ENCODE results near the gene CBLB. TPM values are rescaled to one million over a fixed set of nuclear protein-coding genes. Genes with fewer than 3 reads are reported as not detected.
A peak's percentile ranks its signal among the peaks of the same experiment; 100 is the strongest.

CBLB gene
- total RNA-seq, 1 experiment from 2014 or later, result 23.9 TPM

DNA sequence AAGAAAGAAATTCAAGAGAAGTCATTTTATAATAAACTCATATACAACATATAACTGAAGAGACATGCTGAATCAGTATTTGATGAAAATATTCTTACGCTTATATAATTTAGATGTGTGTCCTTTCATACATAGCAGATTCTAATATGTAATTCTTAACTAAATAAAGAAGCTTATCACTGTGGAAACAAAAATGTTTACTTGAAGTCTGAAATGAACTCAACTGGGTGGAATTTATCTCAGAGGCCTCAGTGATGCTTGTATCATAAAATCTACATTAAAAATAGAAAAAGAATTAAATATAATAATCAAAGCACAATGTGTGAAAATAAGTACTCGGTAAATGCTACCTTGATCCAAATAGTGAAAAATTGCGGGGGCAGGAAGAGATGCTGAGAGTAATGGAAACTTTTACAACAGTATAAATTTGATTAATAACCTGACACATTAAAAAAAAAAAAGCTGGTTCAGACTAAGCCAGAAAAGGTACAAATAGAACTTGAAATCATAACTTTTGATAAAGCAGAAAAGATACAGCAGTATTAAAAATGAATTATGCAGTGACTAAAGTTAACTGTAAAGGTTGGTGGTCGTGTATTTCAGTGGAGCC is 12.0 kb upstream of the CBLB start:
- no peaks in the 10 kb centered on the region for H4K20me1 ChIP-seq (ENCODE audit: low read length)
- ATAC-seq, result no peak
- H3K9me2 ChIP-seq (replicated peaks; ENCODE audit: low read length), result no peaks in the 10 kb centered on the region
- H3K27ac ChIP-seq (ENCODE audit: low read length), result no peak overlapping the region
- no peaks in the 10 kb centered on the region for H3F3A ChIP-seq (ENCODE audit: low read length, unreplicated experiment)
- ChIA-PET POLR2A (ENCODE audit: unreplicated experiment) (interaction anchor here (0.6 kb wide), 1 partner anchor 735 kb away, joined by 4 read pairs; no protein-coding TSS in a partner anchor), CTCF (no interaction called here)
- 0 out of 2 replicates have a peak, but pooled peaks cover 3% of the 10 kb centered on the region for H3K4me1 ChIP-seq (ENCODE audit: insufficient read depth, low read length)
- no peaks in the 10 kb centered on the region for H3K27me3 ChIP-seq (ENCODE audit: low read length)
- no peaks in the 10 kb centered on the region for H3K79me2 ChIP-seq (ENCODE audit: low read length)
- H3K4me2 ChIP-seq (ENCODE audit: low read length), result no peak overlapping the region
- DNase-seq, result no peak
- H3K36me3 ChIP-seq (ENCODE audit: low read depth, low read length), result no peaks in the 10 kb centered on the region
- H3K9ac ChIP-seq (ENCODE audit: low read length), result no peak overlapping the region
- intact Hi-C loops (cut with micrococcal nuclease), result no loop called here
- H2AFZ ChIP-seq (ENCODE audit: low read length), result no peak overlapping the region
- H3K9me3 ChIP-seq (ENCODE audit: low read length), result no peaks in the 10 kb centered on the region
- no TSS peak for BruUV-seq (replicated peaks)
- TF ChIP-seq EZH2phosphoT487 (IDR thresholded peaks at IDR 0.05; ENCODE audit: borderline replicate concordance, low read length) (no peak), EZH2 (IDR thresholded peaks at IDR 0.05; ENCODE audit: low read length, unreplicated experiment) (no peak)
- TF ChIP-seq, protein P1, sequence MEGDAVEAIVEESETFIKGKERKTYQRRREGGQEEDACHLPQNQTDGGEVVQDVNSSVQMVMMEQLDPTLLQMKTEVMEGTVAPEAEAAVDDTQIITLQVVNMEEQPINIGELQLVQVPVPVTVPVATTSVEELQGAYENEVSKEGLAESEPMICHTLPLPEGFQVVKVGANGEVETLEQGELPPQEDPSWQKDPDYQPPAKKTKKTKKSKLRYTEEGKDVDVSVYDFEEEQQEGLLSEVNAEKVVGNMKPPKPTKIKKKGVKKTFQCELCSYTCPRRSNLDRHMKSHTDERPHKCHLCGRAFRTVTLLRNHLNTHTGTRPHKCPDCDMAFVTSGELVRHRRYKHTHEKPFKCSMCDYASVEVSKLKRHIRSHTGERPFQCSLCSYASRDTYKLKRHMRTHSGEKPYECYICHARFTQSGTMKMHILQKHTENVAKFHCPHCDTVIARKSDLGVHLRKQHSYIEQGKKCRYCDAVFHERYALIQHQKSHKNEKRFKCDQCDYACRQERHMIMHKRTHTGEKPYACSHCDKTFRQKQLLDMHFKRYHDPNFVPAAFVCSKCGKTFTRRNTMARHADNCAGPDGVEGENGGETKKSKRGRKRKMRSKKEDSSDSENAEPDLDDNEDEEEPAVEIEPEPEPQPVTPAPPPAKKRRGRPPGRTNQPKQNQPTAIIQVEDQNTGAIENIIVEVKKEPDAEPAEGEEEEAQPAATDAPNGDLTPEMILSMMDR (conservative IDR thresholded peaks at IDR 0.05; ENCODE audit: low read depth, low read length), result no peak
- H3K4me3 ChIP-seq (ENCODE audit: low read length), result no peak overlapping the region

- ChIA-PET POLR2A (ENCODE audit: unreplicated experiment) (no interaction called here), CTCF (no interaction called here)
- 0 out of 2 replicates have a peak, but pooled peaks cover 3% of the 10 kb centered on the region for H3K4me1 ChIP-seq (ENCODE audit: insufficient read depth, low read length)
- no peaks in the 10 kb centered on the region for H3K27me3 ChIP-seq (ENCODE audit: low read length)
- intact Hi-C loops (cut with micrococcal nuclease), result no loop called here
- no peak overlapping the region for H3K9ac ChIP-seq (ENCODE audit: low read length)
- no peaks in the 10 kb centered on the region for H4K20me1 ChIP-seq (ENCODE audit: low read length)
- no peak overlapping the region for H3K4me3 ChIP-seq (ENCODE audit: low read length)
- no peaks in the 10 kb centered on the region for H3K9me3 ChIP-seq (ENCODE audit: low read length)
- no TSS peak for BruUV-seq (replicated peaks)
- no peaks in the 10 kb centered on the region for H3K9me2 ChIP-seq (replicated peaks; ENCODE audit: low read length)
- no peaks in the 10 kb centered on the region for H3F3A ChIP-seq (ENCODE audit: low read length, unreplicated experiment)
- TF ChIP-seq EZH2phosphoT487 (IDR thresholded peaks at IDR 0.05; ENCODE audit: borderline replicate concordance, low read length) (no peak), EZH2 (IDR thresholded peaks at IDR 0.05; ENCODE audit: low read length, unreplicated experiment) (no peak)
- TF ChIP-seq, protein P1 (conservative IDR thresholded peaks at IDR 0.05; ENCODE audit: low read depth, low read length), result no peak
- no peaks in the 10 kb centered on the region for H3K36me3 ChIP-seq (ENCODE audit: low read depth, low read length)
- no peaks in the 10 kb centered on the region for H3K79me2 ChIP-seq (ENCODE audit: low read length)
- H3K27ac ChIP-seq (ENCODE audit: low read length), result no peak overlapping the region
- no peak overlapping the region for H3K4me2 ChIP-seq (ENCODE audit: low read length)
- ATAC-seq (no peak), DNase-seq (no peak)
- H2AFZ ChIP-seq (ENCODE audit: low read length), result no peak overlapping the region
Observed at GRCh38 chr3:105878061-105878460, 9.2 kb upstream of the CBLB start.

DNA sequence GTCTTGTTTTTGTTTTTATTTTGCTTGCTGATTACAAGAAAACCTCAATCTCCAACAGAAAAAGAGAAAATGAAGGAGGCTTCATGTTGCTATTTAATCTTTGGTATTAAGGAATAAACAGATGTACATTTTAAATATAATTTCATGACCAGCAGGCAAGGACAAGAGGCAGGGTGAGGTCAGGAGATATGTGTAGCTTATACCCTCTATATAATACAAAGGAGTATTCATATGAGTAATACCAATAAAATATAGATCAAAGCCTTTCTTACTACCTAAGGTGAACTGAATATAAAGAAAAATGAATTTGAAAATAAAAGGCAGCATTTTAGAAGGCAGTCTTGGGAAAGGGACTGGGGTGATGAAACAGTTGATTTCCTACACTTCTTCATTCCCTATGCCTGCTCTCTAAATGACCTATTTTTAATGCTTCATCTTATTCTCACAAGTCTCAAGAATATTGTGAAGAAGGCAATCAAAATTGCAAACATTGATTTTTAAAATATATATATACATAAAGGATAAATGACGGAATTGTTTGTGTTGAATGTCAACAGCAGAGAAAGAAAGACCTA is 8.6 kb upstream of the CBLB start:
- DNase-seq, result no peak
- no peak overlapping the region for H3K27ac ChIP-seq (ENCODE audit: low read length)
- peak; percentile 70 for ATAC-seq
- POLR2A ChIA-PET (ENCODE audit: unreplicated experiment), result no interaction called here
- H2AFZ ChIP-seq (ENCODE audit: low read length), result no peak overlapping the region
- no peaks in the 10 kb centered on the region for H3K27me3 ChIP-seq (ENCODE audit: low read length)
- BruUV-seq (replicated peaks), result no TSS peak
- 0 out of 2 replicates have a peak, but pooled peaks cover 3% of the 10 kb centered on the region for H3K4me1 ChIP-seq (ENCODE audit: insufficient read depth, low read length)
- H3K4me2 ChIP-seq (ENCODE audit: low read length), result no peak overlapping the region
- H3K36me3 ChIP-seq (ENCODE audit: low read depth, low read length), result no peaks in the 10 kb centered on the region
- H3F3A ChIP-seq (ENCODE audit: low read length, unreplicated experiment), result no peaks in the 10 kb centered on the region
- H3K79me2 ChIP-seq (ENCODE audit: low read length), result no peaks in the 10 kb centered on the region
- CTCF ChIA-PET, result no interaction called here
- intact Hi-C loops (cut with micrococcal nuclease), result no loop called here
- no peak overlapping the region for H3K9ac ChIP-seq (ENCODE audit: low read length)
- no peak overlapping the region for H3K4me3 ChIP-seq (ENCODE audit: low read length)
- H3K9me2 ChIP-seq (replicated peaks; ENCODE audit: low read length), result no peaks in the 10 kb centered on the region
- no peaks in the 10 kb centered on the region for H4K20me1 ChIP-seq (ENCODE audit: low read length)
- TF ChIP-seq EZH2phosphoT487 (IDR thresholded peaks at IDR 0.05; ENCODE audit: borderline replicate concordance, low read length) (no peak), EZH2 (IDR thresholded peaks at IDR 0.05; ENCODE audit: low read length, unreplicated experiment) (no peak)
- TF ChIP-seq, protein P1 (conservative IDR thresholded peaks at IDR 0.05; ENCODE audit: low read depth, low read length), result no peak
- no peaks in the 10 kb centered on the region for H3K9me3 ChIP-seq (ENCODE audit: low read length)

Measured in PC-3 (cell line).